Activated CD8-positive, alpha-beta memory T cell treated with anti-CD3 and anti-CD28 coated beads, Interleukin-2, amount 10 ng/mL, durations not matched to agents 7 days and 5 days (primary cell): ENCODE results near the gene IQSEC1. TPM values are rescaled to one million over a fixed set of nuclear protein-coding genes. Genes with fewer than 3 reads are reported as not detected.
A peak's percentile ranks its signal among the peaks of the same experiment; 100 is the strongest.

Experiments
- ATAC-seq: fragments of 150-1000 bp; cut with Tn5 transposase; one replicate; pipeline ENCODE4 v1.10.0; 2021; ENCODE audit warnings: moderate library complexity
- CTCF ChIA-PET: fragments of 350-600 bp; sonication (Branson Sonifier 250); formaldehyde crosslinking; loops from one replicate; lab custom pipeline; 2021; ENCODE audit warnings: antibody characterized with exemption; lab: Charles Lee
- DNase-seq: peaks from one replicate; pipeline ENCODE4 v3.0.0-alpha.2; 2020
- H3K27ac Mint-ChIP-seq: one replicate; pipeline ENCODE4 v1.8.0; 2021; ENCODE audit warnings: mild to moderate bottlenecking, mixed read lengths
- H3K27me3 Mint-ChIP-seq: one replicate; pipeline ENCODE4 v1.8.0; 2021; ENCODE audit warnings: mixed read lengths
- H3K36me3 Mint-ChIP-seq: one replicate; pipeline ENCODE4 v1.8.0; 2021; ENCODE audit warnings: mild to moderate bottlenecking, mixed read lengths
- H3K4me1 Mint-ChIP-seq: one replicate; pipeline ENCODE4 v1.8.0; 2021; ENCODE audit warnings: mixed read lengths
- H3K4me3 Mint-ChIP-seq: one replicate; pipeline ENCODE4 v1.8.0; 2021; ENCODE audit warnings: mild to moderate bottlenecking, moderate library complexity, mixed read lengths
- H3K9me3 Mint-ChIP-seq: one replicate; pipeline ENCODE4 v1.8.0; 2022; ENCODE audit warnings: low read depth, mixed read lengths
- total RNA-seq, 2 experiments: library from RNA; stranded (reverse); gene quantifications; one replicate each; pipeline ENCODE4 v1.2.3, GENCODE V29; 2021

Gene IQSEC1
- total RNA-seq, 2 experiments from 2014 or later, result 37.6 to 71.4 TPM

GRCh38 chr3:12954180-12954579, 119.0 kb downstream of the IQSEC1 start:
- Mint-ChIP-seq H3K27ac (no peak overlapping the region), H3K9me3 (no peaks in the 10 kb centered on the region), H3K36me3 (peaks cover 1% of the 10 kb centered on the region), H3K4me3 (no peak overlapping the region), H3K27me3 (no peaks in the 10 kb centered on the region), H3K4me1 (peaks cover 47% of the 10 kb centered on the region)
- DNase-seq, result no peak
- no peak for ATAC-seq
- CTCF ChIA-PET, result no interaction called here

- Mint-ChIP-seq H3K9me3 (no peaks in the 10 kb centered on the region), H3K4me3 (no peak overlapping the region), H3K36me3 (no peaks in the 10 kb centered on the region), H3K4me1 (peaks cover 50% of the 10 kb centered on the region), H3K27me3 (no peaks in the 10 kb centered on the region), H3K27ac (no peak overlapping the region)
- CTCF ChIA-PET, result no interaction called here
- ATAC-seq, result no peak
- no peak for DNase-seq
Measured at GRCh38 chr3:12953201-12953995, 119.8 kb downstream of the IQSEC1 start.

- Mint-ChIP-seq H3K9me3 (no peaks in the 10 kb centered on the region), H3K27ac (no peak overlapping the region), H3K4me3 (no peak overlapping the region), H3K4me1 (peaks cover 51% of the 10 kb centered on the region), H3K36me3 (no peaks in the 10 kb centered on the region), H3K27me3 (no peaks in the 10 kb centered on the region)
- CTCF ChIA-PET, result no interaction called here
- DNase-seq (no peak), ATAC-seq (no peak)
Measured at GRCh38 chr3:12952343-12953200, 120.7 kb downstream of the IQSEC1 start.

GRCh38 chr3:12948891-12949711, 124.1 kb downstream of the IQSEC1 start:
- DNase-seq, result peak; percentile 84

GRCh38 chr3:12948371-12948770, 124.9 kb downstream of the IQSEC1 start:
- no peaks in the 10 kb centered on the region for H3K9me3 Mint-ChIP-seq
- no peaks in the 10 kb centered on the region for H3K27me3 Mint-ChIP-seq
- DNase-seq (no peak), ATAC-seq (no peak)
- no peak overlapping the region for H3K4me3 Mint-ChIP-seq
- H3K4me1 Mint-ChIP-seq, result peaks cover 52% of the 10 kb centered on the region
- CTCF ChIA-PET, result interaction anchor here (0.8 to 2.5 kb wide), 10 partner anchors 11 to 62 kb away, joined by 3 to 16 read pairs (median 4); no protein-coding TSS in a partner anchor
- no peaks in the 10 kb centered on the region for H3K36me3 Mint-ChIP-seq
- peak overlapping the region; percentile 52 for H3K27ac Mint-ChIP-seq

More at GRCh38 chr3:12948891-12949711, 124.1 kb downstream of the IQSEC1 start:
- Mint-ChIP-seq H3K4me3 (no peak overlapping the region), H3K36me3 (no peaks in the 10 kb centered on the region), H3K9me3 (no peaks in the 10 kb centered on the region), H3K27ac (peak overlapping the region; percentile 52), H3K4me1 (peaks cover 55% of the 10 kb centered on the region), H3K27me3 (no peaks in the 10 kb centered on the region)
- ATAC-seq, result peak; percentile 90
- CTCF ChIA-PET, result interaction anchor here (0.6 to 2.1 kb wide), 17 partner anchors 11 to 504 kb away, joined by 3 to 16 read pairs (median 4); no protein-coding TSS in a partner anchor

- H3K27ac Mint-ChIP-seq, result no peak overlapping the region
- no peaks in the 10 kb centered on the region for H3K27me3 Mint-ChIP-seq
- CTCF ChIA-PET, result interaction anchor here (0.7 to 2.5 kb wide), 10 partner anchors 17 to 55 kb away, joined by 3 to 16 read pairs (median 4); no protein-coding TSS in a partner anchor
Measured at GRCh38 chr3:12947504-12948369, 125.5 kb downstream of the IQSEC1 start.

GRCh38 chr3:12946649-12947316, 126.4 kb downstream of the IQSEC1 start:
- Mint-ChIP-seq H3K27me3 (no peaks in the 10 kb centered on the region), H3K36me3 (no peaks in the 10 kb centered on the region), H3K4me1 (peaks cover 48% of the 10 kb centered on the region), H3K4me3 (no peak overlapping the region), H3K9me3 (no peaks in the 10 kb centered on the region), H3K27ac (no peak overlapping the region)
- no peak for ATAC-seq
- DNase-seq, result no peak
- CTCF ChIA-PET, result interaction anchor here (1.1 to 2.5 kb wide), 6 partner anchors 17 to 55 kb away, joined by 3 to 16 read pairs (median 4); no protein-coding TSS in a partner anchor

More at GRCh38 chr3:12947504-12948369, 125.5 kb downstream of the IQSEC1 start:
- Mint-ChIP-seq H3K4me3 (no peak overlapping the region), H3K36me3 (no peaks in the 10 kb centered on the region), H3K4me1 (peaks cover 51% of the 10 kb centered on the region), H3K9me3 (no peaks in the 10 kb centered on the region)
- no peak for ATAC-seq
- DNase-seq, result no peak

GRCh38 chr3:12946251-12946648, 127.0 kb downstream of the IQSEC1 start:
- Mint-ChIP-seq H3K4me3 (no peak overlapping the region), H3K27me3 (no peaks in the 10 kb centered on the region), H3K4me1 (peaks cover 45% of the 10 kb centered on the region), H3K27ac (no peak overlapping the region), H3K36me3 (no peaks in the 10 kb centered on the region), H3K9me3 (no peaks in the 10 kb centered on the region)
- CTCF ChIA-PET, result interaction anchor here (1.1 to 2.5 kb wide), 3 partner anchors 18 to 48 kb away, joined by 3 to 16 read pairs (median 9); no protein-coding TSS in a partner anchor
- DNase-seq (no peak), ATAC-seq (no peak)

- Mint-ChIP-seq H3K27me3 (no peaks in the 10 kb centered on the region), H3K9me3 (no peaks in the 10 kb centered on the region), H3K36me3 (peaks cover 2% of the 10 kb centered on the region), H3K27ac (no peak overlapping the region), H3K4me1 (peaks cover 39% of the 10 kb centered on the region), H3K4me3 (no peak overlapping the region)
- ATAC-seq, result no peak
- CTCF ChIA-PET, result no interaction called here
- DNase-seq, result no peak
Measured at GRCh38 chr3:12944849-12945248, 128.4 kb downstream of the IQSEC1 start.

- CTCF ChIA-PET, result no interaction called here
- Mint-ChIP-seq H3K27ac (no peak overlapping the region), H3K27me3 (no peaks in the 10 kb centered on the region), H3K4me1 (peaks cover 35% of the 10 kb centered on the region), H3K4me3 (no peak overlapping the region), H3K36me3 (peaks cover 2% of the 10 kb centered on the region), H3K9me3 (no peaks in the 10 kb centered on the region)
- ATAC-seq, result no peak
- no peak for DNase-seq
Measured at GRCh38 chr3:12944413-12944812, 128.8 kb downstream of the IQSEC1 start.

GRCh38 chr3:12943124-12944021, 129.9 kb downstream of the IQSEC1 start:
- no peak overlapping the region for H3K27ac Mint-ChIP-seq
- no peak overlapping the region for H3K4me3 Mint-ChIP-seq
- ATAC-seq, result no peak
- H3K9me3 Mint-ChIP-seq, result no peaks in the 10 kb centered on the region
- H3K4me1 Mint-ChIP-seq, result peaks cover 24% of the 10 kb centered on the region
- DNase-seq, result no peak
- CTCF ChIA-PET, result no interaction called here
- H3K27me3 Mint-ChIP-seq, result no peaks in the 10 kb centered on the region
- H3K36me3 Mint-ChIP-seq, result peaks cover 2% of the 10 kb centered on the region
